ENCODE data around the gene ALDH1L1.
"Not testable (repeated sequence)": the region's sequence is repeated elsewhere in the genome, so short reads cannot be mapped to it uniquely, and the experiment has no call there.

Gene ALDH1L1

GRCh38 chr3:126077754-126078153 lies 102.6 kb downstream of the ALDH1L1 start:
- DNase-seq, result no peak

DNA sequence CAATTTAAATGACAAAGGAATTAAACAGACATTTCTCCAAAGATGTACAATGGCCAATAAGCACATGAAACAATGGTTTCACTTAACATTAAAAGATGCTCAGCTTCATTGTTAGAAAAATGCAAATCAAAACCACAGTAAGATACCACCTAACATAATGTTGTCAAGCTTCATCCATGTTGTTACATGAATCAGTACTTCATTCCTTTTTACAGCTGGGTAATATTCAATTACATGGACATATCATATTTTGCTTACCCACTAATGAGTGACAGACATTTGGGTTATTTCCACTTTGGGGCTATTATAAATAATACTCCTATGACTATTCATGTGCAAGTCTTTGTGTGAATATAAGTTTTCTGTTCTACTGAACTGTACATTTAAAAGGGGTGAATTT lies 104.2 kb downstream of the ALDH1L1 start:
- no peak for DNase-seq

- no peak for DNase-seq
Measured at GRCh38 chr3:126070146-126070545, 110.2 kb downstream of the ALDH1L1 start.

DNA sequence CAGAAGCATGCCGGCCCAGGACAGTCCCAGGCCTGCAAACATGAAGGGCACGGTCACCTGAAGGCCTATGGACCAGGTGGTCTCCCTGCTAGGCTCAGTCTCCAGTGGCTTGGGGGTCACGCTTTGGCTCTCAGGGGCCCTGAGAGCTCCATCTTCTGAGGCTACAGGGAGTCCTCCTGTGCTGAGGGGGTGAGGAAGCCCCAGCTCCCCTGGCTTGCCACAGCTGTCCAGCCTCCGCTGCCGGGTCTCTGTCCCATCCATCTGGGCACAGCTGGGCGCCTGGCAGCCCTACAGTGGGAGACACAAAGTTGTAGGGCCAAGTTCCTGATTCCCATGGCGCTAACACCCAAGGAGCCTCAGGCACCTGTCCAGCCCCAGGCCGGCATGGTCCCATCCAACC lies 112.4 kb downstream of the ALDH1L1 start:
- no peak for DNase-seq

GRCh38 chr3:126066676-126067075 lies 113.7 kb downstream of the ALDH1L1 start:
- not testable (repeated sequence) for DNase-seq

DNA sequence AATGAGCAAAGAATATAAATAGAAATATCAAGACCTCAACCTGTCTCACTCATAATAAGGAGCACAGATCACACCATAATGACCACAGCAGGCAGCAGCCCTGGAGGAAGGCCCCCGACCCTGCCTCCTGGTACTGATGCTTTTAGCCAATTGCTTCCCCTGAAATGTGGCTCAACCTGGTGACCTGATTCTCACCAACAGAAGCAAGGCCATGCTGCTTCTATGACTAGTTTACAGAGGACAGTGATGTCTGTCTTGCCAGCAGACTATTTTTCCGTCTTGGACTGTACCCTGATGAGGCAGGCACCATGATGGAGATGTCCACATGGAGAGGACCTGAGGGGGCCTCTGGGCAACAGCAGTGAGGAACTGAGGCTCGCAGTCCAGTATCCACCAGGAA lies 114.5 kb downstream of the ALDH1L1 start:
- no peak for DNase-seq

DNA sequence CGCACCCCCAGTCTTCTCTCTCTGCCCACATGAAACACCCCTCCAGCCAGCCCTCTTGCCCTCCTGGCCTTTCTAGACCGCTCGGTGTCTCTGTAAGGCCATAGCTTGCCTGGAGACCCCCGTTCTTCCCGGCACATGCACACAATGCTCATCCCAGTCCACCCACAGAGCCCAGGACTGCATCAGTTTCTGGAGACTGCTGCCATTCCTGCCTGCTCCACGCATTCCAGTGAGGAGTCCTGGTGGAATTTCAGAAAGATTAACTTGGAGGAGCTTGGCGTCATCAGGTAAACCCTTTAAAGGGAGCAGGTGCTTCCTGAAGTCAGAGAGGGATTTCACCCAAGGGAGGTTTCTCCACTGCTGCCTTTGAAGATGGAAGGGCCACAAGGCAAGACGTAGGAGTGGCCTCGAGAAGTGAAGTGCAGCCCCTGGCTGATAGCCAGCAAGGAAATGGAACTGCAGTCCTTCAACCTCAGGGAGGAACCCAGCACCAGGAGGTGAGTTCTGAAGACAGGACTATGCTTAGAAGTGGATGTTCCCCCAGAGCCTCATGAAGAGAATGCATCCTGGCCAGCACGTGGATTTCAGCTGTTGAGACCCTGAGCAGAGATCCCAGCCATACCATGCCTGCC lies 115.6 kb downstream of the ALDH1L1 start:
- no peak for DNase-seq

GRCh38 chr3:126063358-126063965 lies 116.9 kb downstream of the ALDH1L1 start:
- DNase-seq, result no peak

DNA sequence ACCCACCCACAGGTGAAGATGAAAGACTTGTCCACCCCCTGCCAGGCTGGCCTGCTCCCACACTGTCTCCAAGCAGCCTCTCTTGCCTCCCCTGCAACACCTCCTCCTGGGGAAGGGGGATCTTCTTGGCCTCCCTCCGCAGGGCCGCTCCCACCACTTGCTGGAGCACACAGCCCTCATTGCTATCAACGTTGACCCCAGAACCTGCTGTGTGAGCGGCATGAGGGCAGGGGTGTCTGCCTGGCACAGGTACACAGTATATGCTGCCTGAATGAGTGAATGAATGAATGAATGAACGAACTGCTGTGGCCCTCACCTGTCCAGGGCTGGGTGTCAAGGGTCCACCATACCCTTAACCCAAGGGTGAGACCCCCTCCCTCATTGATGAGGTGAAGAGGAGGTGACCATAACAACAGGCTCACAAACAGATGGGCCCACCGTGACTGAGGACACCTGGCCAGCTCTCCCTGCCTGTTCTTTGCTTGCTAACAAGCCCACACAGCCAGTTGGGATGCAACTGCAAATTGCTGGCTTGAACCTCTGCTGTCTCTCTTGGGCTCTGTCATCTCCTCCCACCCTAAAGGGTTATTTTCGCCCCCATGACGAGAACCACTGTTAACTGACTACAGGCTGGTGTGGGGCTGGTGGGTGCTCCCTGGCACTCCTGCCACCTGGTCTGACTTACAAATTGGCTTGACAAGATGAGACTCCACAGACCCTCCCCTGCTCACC lies 118.9 kb downstream of the ALDH1L1 start:
- no peak for DNase-seq

DNA sequence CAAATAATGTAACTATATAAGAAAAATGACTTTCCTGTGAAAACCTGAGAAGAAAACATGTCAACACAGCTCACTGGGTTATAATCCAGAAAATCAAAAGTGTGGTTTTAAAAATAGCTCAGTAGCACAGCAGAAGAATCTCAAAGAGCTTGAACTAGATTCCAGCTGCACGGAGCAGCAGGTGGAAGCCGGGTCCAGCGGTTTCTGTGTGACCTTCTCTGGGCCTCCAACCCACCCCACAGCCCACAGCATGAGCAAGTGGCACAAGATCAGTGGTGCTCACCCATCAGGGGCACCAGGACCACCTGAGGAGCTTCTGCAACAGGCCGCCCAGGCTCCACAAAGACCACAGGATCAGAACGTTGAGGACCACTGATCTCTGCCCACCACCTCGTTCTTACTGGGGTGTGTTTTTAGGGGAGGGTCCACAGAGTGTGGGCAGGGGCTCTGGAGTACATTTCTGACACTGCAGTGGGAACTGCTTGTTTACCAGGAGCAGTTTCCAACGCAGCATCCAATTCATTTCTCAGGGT lies 119.7 kb downstream of the ALDH1L1 start:
- DNase-seq, result no peak

- DNase-seq, result peak; percentile 17
Measured at GRCh38 chr3:126058666-126059065, 121.7 kb downstream of the ALDH1L1 start.

DNA sequence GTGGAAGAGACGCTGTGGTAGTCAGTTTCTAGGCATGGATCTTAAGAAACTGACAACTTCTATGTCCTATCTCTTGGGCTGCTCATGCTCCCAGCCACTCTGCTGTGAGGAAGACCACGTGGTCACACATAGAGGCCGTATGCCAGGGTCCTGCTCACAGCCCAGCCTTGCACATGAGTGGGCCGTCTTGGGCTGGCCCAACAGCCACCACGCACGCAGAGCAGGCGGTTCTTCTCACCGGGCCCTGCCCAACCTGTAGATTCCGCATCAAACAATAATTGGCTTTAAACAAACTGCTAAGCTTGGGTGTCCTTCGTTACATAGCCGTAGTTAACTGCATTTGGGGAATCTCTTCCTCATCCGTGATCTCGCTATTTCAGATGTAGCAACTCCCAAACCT lies 122.5 kb downstream of the ALDH1L1 start:
- no peak for DNase-seq

DNA sequence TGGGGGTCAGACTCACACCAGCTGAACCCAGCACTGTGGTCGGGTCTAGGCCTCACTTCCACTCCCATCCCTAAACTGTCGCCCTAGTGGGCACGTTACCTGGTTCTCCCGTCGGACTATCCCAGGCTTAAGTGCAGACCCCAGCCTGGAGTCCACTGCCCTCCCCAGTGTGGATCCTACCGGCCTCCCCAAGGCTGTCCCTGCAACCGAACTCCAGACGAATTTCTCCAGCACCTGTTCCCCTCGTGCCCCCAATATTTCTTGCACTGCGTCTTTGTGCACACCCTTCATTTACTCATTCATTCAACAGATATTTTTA lies 122.9 kb downstream of the ALDH1L1 start:
- DNase-seq, result no peak

- peak; percentile 55 for DNase-seq
Measured at GRCh38 chr3:126056681-126057500, 123.5 kb downstream of the ALDH1L1 start.

- DNase-seq, result no peak
Measured at GRCh38 chr3:126056088-126056487, 124.3 kb downstream of the ALDH1L1 start.

DNA sequence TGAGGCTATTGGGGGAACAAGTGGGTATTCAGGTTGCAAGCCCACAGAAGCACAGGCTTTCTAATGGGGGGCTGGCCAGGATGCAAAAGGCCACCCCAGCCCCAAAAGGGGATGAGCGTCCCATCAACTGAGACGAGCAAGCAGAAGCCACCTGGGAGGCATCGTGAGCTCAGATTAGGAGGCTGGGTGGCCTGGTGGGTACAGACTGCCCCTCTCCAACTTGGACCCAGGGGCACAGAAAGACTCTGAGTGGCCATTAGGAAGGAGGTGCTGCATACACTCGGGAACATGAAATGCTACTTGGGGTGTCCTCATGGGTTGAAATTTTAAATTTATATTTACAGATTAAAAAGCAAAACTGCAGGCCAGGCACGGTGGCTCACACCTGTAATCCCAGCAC lies 125.5 kb downstream of the ALDH1L1 start:
- DNase-seq, result no peak

GRCh38 chr3:126053949-126054569 lies 126.3 kb downstream of the ALDH1L1 start:
- DNase-seq, result no peak
